ENCODE measurements around the gene CNTN5.

The CNTN5 gene

DNA sequence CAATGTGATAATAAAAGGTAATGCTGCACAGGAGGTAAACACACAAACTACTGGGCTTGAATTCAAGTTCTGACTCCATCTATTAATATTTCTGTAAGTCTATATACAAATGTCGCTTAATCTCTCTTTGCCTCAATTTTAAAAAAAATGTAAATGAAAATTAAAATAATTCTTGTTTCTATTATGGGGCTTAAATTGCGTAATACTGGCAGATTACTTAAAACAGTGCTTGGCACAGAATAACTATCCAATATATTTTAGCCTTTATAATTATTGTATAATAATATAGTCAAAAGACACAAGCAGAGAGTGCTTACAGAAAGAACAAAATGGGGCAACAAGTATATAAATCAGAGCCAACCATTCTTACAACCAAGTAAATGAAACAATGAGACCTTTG is 489.1 kb downstream of the CNTN5 start:
- Histone ChIP-seq H3K9me3 (ENCODE audit: insufficient read depth, low read depth, low read length) (no peaks in the 10 kb centered on the region), H3K9ac (ENCODE audit: low read depth, low read length) (no peak overlapping the region), H3K27ac (ENCODE audit: low read depth, low read length) (no peak overlapping the region), H3K4me1 (ENCODE audit: insufficient read depth, low read length) (peaks cover 7% of the 10 kb centered on the region; the same call in 1 of the 2 replicates), H3K4me3 (ENCODE audit: low read length) (no peak overlapping the region), H3K36me3 (ENCODE audit: insufficient read depth, low read length) (no peaks in the 10 kb centered on the region), H3K27me3 (ENCODE audit: insufficient read depth, low read length) (no peaks in the 10 kb centered on the region)
- no CpG with 5 or more reads among the region's 2 CpGs for WGBS

DNA sequence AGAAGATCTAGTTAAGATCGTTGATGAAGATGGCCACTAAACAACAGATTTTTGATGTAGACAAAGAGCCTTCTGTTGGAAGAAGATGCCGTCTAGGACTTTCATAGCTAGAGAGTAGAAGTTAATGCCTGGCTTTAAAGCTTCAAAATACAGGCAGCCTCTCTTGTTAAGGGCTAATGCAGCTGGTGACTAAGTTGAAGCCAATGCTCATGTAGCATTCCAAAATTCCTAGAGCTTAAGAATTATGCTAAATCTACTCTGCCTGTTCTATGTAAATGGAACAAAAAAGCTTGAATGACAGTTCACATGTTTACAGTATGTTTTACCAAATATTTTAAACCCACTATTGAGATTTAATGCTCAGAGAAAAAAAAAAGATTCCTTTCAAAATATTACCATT is 492.6 kb downstream of the CNTN5 start:
- Histone ChIP-seq H3K27ac (ENCODE audit: low read depth, low read length) (no peak overlapping the region), H3K4me3 (ENCODE audit: low read length) (no peak overlapping the region), H3K4me1 (ENCODE audit: insufficient read depth, low read length) (no peaks in the 10 kb centered on the region), H3K36me3 (ENCODE audit: insufficient read depth, low read length) (no peaks in the 10 kb centered on the region), H3K9me3 (ENCODE audit: insufficient read depth, low read depth, low read length) (no peaks in the 10 kb centered on the region), H3K27me3 (ENCODE audit: insufficient read depth, low read length) (no peaks in the 10 kb centered on the region), H3K9ac (ENCODE audit: low read depth, low read length) (no peak overlapping the region)
- 88% methylated on average over 2 of the region's 2 CpGs for whole genome bisulfite sequencing

DNA sequence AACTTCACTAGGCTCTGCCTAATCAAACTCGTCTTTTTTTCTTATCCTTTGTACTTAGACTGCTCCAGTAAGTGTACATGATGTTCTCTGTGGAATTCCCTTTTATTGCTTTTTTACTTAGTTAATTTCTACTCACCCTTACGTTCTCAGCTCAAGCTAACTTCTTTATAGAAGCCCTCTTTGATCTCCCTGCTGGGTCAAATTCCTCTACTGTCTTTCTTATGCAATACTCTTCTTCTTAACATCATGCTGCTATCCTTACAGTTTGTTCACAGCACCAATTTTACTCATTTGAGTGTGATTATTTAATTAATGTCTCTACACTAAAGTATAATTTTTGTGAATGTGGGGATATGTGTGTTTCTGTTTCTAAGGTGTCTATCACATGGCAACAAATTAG is 498.3 kb downstream of the CNTN5 start:
- Histone ChIP-seq H3K27me3 (ENCODE audit: insufficient read depth, low read length) (no peaks in the 10 kb centered on the region), H3K9ac (ENCODE audit: low read depth, low read length) (no peak overlapping the region), H3K27ac (ENCODE audit: low read depth, low read length) (no peak overlapping the region), H3K36me3 (ENCODE audit: insufficient read depth, low read length) (no peaks in the 10 kb centered on the region), H3K4me3 (ENCODE audit: low read length) (no peak overlapping the region), H3K9me3 (ENCODE audit: insufficient read depth, low read depth, low read length) (no peaks in the 10 kb centered on the region), H3K4me1 (ENCODE audit: insufficient read depth, low read length) (peaks cover 8% of the 10 kb centered on the region)
- 72% methylated on average over 2 of the region's 2 CpGs for WGBS

DNA sequence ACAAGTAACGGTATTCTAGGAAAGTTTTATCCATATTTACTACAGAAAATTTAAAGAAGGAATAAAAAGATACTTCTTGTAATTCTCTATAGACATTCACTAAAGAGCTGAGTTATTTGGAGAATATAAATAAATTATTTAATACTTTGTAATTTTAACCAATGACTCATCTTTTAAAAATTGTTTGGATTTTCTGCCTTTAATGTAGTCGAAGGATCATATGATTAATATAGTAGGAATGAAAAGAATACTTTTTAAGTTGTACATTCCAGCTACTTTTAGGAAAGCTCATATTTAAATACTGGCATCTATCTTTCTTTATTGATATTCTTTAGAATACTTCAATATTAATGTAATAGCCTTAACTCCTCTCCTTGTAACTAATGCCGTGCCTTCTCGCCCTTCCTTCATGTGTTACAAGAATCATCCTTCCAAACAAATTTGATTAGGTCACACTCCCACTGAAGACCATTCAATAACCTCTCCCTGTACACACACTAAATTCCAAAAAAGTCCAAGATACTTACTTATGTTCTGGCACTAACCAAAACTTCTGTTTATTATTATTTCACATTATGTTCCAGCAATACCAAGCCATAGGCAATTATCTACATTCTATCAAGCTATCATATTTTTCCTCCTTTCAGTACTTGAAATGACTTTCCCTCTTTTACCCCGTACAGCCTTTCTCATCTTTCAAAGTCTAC is 501.9 kb downstream of the CNTN5 start:
- no peak overlapping the region for H3K27ac ChIP-seq (ENCODE audit: low read depth, low read length)
- no peaks in the 10 kb centered on the region for H3K9me3 ChIP-seq (ENCODE audit: insufficient read depth, low read depth, low read length)
- no peak overlapping the region for H3K9ac ChIP-seq (ENCODE audit: low read depth, low read length)
- H3K4me3 ChIP-seq (ENCODE audit: low read length) = no peak overlapping the region
- peaks cover 13% of the 10 kb centered on the region for H3K4me1 ChIP-seq (ENCODE audit: insufficient read depth, low read length)
- 93% methylated on average over 3 of the region's 5 CpGs for WGBS
- no peaks in the 10 kb centered on the region for H3K36me3 ChIP-seq (ENCODE audit: insufficient read depth, low read length)
- no peaks in the 10 kb centered on the region for H3K27me3 ChIP-seq (ENCODE audit: insufficient read depth, low read length)

DNA sequence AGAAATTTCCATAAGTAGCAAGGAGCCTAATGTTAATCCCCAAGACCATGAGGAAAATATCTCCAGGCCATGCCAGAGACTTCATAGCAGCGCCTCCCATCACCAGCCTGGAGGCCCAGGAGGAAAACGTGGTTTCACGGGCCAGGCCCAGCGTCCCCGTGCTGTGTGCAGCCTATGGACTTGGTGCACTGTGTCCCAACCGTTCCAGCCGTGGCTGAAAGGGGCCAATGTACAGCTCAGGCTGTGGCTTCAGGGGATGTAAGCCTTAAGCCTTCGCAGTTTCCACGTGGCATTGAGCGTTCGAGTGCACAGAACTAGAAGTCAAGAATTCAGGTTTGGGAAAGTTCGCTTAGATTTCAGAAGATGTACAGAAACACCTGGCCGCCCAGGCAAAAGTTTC is 510.7 kb downstream of the CNTN5 start:
- Histone ChIP-seq H3K9me3 (ENCODE audit: insufficient read depth, low read depth, low read length) (no peaks in the 10 kb centered on the region), H3K36me3 (ENCODE audit: insufficient read depth, low read length) (no peaks in the 10 kb centered on the region), H3K9ac (ENCODE audit: low read depth, low read length) (no peak overlapping the region), H3K27ac (ENCODE audit: low read depth, low read length) (no peak overlapping the region), H3K27me3 (ENCODE audit: insufficient read depth, low read length) (no peaks in the 10 kb centered on the region), H3K4me1 (ENCODE audit: insufficient read depth, low read length) (peaks cover 5% of the 10 kb centered on the region; the same call in 1 of the 2 replicates), H3K4me3 (ENCODE audit: low read length) (no peak overlapping the region)
- 97% methylated on average over 13 of the region's 13 CpGs for WGBS

DNA sequence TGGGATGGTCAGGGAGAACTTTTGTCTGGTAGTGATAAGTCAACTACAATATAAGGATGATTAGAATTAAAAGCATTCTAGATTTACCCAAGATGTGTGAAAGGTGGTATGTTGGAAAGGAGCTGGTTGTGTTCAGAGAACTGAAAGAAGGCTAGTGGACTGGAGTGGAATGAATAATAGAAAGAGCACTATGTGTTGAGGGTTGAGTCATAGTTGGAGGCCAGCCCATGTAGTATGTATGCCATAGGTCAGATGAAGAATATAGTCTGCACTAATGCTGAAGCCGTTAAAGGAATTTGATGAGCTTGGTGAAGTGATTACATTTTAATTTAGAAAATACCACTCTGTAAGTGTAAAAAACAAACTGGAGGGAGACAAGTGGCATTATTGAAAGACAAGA is 514.1 kb downstream of the CNTN5 start:
- Histone ChIP-seq H3K9ac (ENCODE audit: low read depth, low read length) (no peak overlapping the region), H3K27me3 (ENCODE audit: insufficient read depth, low read length) (no peaks in the 10 kb centered on the region), H3K27ac (ENCODE audit: low read depth, low read length) (no peak overlapping the region), H3K4me3 (ENCODE audit: low read length) (no peak overlapping the region), H3K9me3 (ENCODE audit: insufficient read depth, low read depth, low read length) (no peaks in the 10 kb centered on the region), H3K36me3 (ENCODE audit: insufficient read depth, low read length) (no peaks in the 10 kb centered on the region), H3K4me1 (ENCODE audit: insufficient read depth, low read length) (no peaks in the 10 kb centered on the region)
- WGBS = 100% methylated on average over 1 of the region's 1 CpG

DNA sequence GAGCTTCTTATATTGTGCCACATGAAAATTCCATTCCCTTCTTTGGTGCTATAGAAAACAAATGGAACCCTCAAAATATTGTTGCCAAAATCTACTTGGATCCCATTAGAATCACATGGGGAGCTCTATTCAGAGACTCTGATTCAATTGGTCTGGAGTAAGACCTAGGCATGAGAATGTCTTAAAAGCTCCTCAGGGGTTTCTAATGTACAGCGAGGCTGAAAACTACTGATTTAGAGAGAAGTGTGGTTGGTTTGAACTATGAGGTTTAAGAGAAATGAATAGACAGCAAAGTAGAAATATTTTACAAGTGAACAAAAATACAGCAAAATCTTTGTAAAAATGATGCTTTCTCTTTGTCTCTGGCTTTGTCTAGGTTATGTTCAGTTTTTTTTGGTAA is 514.7 kb downstream of the CNTN5 start:
- 97% methylated on average over 1 of the region's 1 CpG for WGBS
- Histone ChIP-seq H3K27me3 (ENCODE audit: insufficient read depth, low read length) (no peaks in the 10 kb centered on the region), H3K27ac (ENCODE audit: low read depth, low read length) (no peak overlapping the region), H3K9me3 (ENCODE audit: insufficient read depth, low read depth, low read length) (no peaks in the 10 kb centered on the region), H3K4me1 (ENCODE audit: insufficient read depth, low read length) (no peaks in the 10 kb centered on the region), H3K4me3 (ENCODE audit: low read length) (no peak overlapping the region), H3K36me3 (ENCODE audit: insufficient read depth, low read length) (no peaks in the 10 kb centered on the region), H3K9ac (ENCODE audit: low read depth, low read length) (no peak overlapping the region)

DNA sequence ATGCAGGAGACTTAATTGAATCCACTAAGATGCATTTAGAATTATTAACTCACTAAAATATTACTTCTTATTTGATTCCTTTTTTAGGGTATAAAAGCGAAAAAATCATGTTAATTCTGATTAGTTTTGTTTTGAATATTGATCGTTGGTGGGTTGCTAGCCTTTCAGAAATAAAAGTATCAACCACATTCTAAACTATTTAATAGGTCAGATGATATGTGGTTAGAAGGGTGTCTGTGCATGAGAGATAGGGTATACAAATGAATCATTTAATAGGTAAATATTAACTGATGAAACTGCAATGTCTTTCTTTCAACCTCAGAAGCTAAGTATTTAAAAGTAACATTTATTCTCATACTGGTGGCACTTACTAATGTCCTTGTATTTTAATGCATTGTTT is 515.1 kb downstream of the CNTN5 start:
- H3K9ac ChIP-seq (ENCODE audit: low read depth, low read length) = no peak overlapping the region
- WGBS = 100% methylated on average over 2 of the region's 2 CpGs

DNA sequence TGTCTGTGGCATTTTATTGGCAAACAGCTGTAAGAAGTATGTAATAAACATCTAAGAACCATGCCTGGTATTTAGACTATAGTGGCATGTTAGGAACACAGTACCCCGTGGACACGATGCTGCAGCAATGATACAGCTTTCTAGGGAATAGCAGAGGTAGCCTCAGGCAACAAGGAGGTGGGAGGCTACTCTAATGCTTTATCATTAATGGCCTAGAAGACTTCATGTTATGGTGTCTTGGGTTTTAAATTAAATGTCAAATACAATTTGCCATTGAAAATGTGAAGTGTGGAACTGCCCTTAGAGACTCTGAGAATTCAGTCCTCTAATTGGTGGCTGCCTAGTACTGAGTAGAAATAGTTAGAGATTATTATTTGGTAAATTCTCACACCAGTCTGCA is 516.9 kb downstream of the CNTN5 start:
- H3K4me1 ChIP-seq (ENCODE audit: insufficient read depth, low read length) = no peaks in the 10 kb centered on the region
- 100% methylated on average over 2 of the region's 2 CpGs for WGBS
- no peak overlapping the region for H3K4me3 ChIP-seq (ENCODE audit: low read length)
- no peak overlapping the region for H3K9ac ChIP-seq (ENCODE audit: low read depth, low read length)
- H3K36me3 ChIP-seq (ENCODE audit: insufficient read depth, low read length) = no peaks in the 10 kb centered on the region
- H3K27ac ChIP-seq (ENCODE audit: low read depth, low read length) = no peak overlapping the region
- no peaks in the 10 kb centered on the region for H3K9me3 ChIP-seq (ENCODE audit: insufficient read depth, low read depth, low read length)
- H3K27me3 ChIP-seq (ENCODE audit: insufficient read depth, low read length) = no peaks in the 10 kb centered on the region

More for the DNA sequence above, 515.1 kb downstream of the CNTN5 start:
- no peaks in the 10 kb centered on the region for H3K4me1 ChIP-seq (ENCODE audit: insufficient read depth, low read length)
- H3K36me3 ChIP-seq (ENCODE audit: insufficient read depth, low read length) = no peaks in the 10 kb centered on the region
- H3K4me3 ChIP-seq (ENCODE audit: low read length) = no peak overlapping the region
- H3K9me3 ChIP-seq (ENCODE audit: insufficient read depth, low read depth, low read length) = no peaks in the 10 kb centered on the region
- no peaks in the 10 kb centered on the region for H3K27me3 ChIP-seq (ENCODE audit: insufficient read depth, low read length)
- no peak overlapping the region for H3K27ac ChIP-seq (ENCODE audit: low read depth, low read length)

DNA sequence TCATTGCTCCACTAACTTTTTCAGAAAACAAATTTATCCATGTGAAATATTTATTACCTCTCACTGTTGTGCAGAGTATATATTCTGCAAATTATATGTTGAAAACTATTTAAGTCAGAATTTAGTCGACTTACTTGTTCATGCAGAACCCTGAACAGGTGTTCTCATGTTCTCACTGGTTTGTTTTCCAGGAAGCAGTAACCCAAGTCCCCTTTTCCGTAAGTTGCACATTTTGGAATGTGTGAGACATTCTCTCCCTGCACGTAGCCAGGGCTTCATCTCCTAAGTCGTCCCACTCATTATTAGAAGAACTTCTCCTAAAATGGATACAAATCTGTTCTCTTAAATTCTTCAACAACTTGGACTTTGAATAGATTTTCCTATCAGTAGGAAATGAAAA is 524.9 kb downstream of the CNTN5 start:
- WGBS = 95% methylated on average over 4 of the region's 4 CpGs
- H3K36me3 ChIP-seq (ENCODE audit: insufficient read depth, low read length) = no peaks in the 10 kb centered on the region

DNA sequence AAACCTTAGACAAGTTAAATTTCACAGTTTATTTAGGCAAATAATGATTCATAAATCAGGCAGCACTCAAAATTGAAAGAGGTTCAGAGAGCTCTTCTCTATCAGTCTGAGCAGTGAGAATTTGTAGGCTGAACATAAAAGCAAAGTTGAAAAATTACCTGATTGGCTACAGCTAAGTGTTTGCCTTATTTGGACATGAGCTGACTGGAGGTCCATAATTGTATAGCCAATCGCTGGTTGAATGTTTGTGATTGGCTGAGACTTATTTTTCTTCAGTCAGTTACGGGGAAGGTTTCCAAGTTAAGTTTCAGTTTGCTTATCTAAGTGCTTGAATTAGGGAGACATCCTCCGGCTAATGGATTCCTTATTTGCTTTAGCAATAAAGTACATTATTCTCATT is 527.5 kb downstream of the CNTN5 start:
- Histone ChIP-seq H3K27me3 (ENCODE audit: insufficient read depth, low read length) (no peaks in the 10 kb centered on the region), H3K27ac (ENCODE audit: low read depth, low read length) (no peak overlapping the region), H3K9ac (ENCODE audit: low read depth, low read length) (no peak overlapping the region), H3K36me3 (ENCODE audit: insufficient read depth, low read length) (no peaks in the 10 kb centered on the region), H3K4me3 (ENCODE audit: low read length) (no peak overlapping the region), H3K4me1 (ENCODE audit: insufficient read depth, low read length) (no peaks in the 10 kb centered on the region), H3K9me3 (ENCODE audit: insufficient read depth, low read depth, low read length) (no peaks in the 10 kb centered on the region)
- 97% methylated on average over 3 of the region's 3 CpGs for WGBS

More for the DNA sequence above, 524.9 kb downstream of the CNTN5 start:
- no peaks in the 10 kb centered on the region for H3K27me3 ChIP-seq (ENCODE audit: insufficient read depth, low read length)
- no peak overlapping the region for H3K4me3 ChIP-seq (ENCODE audit: low read length)
- no peak overlapping the region for H3K9ac ChIP-seq (ENCODE audit: low read depth, low read length)
- H3K4me1 ChIP-seq (ENCODE audit: insufficient read depth, low read length) = no peaks in the 10 kb centered on the region
- no peak overlapping the region for H3K27ac ChIP-seq (ENCODE audit: low read depth, low read length)
- H3K9me3 ChIP-seq (ENCODE audit: insufficient read depth, low read depth, low read length) = no peaks in the 10 kb centered on the region
